NCI-H510A (cell line): ENCODE data around the gene LHX6.

Experiments used
- DNase-seq: peaks from one replicate; lab custom pipeline; 2025; lab: John Stamatoyannopoulos, UW

LHX6 gene

DNA sequence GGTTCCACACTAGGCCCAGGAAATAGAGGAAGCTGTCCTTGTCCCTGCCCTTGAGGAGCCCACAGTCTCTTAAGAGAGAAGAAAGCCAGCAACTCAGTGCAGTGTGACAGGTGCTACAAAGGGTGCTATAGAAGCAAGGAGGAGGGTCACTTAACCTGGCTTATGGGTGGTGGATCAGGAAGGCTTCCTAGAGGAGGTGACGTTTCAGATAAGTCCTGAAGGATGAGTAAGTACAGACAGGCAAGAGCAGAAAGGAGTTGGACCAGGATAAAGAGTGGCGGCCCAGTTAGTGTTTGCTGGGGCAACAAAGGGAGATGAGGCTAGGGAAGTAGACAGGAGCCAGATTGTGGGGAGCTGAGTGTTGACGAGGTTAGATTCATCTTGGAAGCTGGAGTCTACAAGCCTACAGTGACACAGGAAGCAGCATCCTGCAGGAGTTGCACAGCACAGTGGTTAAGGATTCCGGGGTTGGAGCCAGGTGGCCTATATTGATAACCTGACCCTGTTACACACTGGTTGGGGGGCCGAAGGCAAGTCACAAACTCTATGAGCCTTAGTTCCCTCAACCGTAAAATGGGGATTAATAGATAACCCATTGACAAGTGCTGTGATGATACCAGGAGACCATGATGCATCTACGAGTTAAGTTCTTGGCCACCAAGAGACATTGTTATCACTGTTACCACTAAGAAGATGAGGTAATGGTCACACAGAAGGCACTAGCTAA, 5.4 kb upstream of the LHX6 start:
- no peak for DNase-seq

DNA sequence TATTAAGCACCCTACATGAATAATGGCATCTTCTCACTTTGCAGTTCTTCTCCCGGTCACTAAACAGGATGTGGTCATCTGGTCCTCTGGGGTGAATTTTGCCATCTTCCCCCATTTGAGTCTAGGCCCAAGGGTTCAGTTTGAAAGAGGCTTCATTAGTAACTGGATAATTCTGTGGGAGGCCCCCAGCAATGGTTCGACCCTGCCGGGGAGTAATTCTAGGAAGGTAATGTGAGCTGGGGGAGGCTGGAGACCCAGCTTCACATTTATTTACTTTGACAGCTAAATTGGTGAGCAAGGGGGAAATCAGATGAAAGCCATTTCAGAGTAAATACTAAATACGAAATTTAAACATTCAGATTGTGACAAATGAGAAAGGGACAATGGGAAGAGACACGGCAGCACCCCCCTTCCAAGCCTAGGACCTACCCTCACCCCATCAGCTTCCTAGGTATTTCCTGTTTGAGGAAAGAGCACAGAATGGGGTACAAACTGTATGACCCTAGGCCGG, 4.1 kb upstream of the LHX6 start:
- no peak for DNase-seq

DNA sequence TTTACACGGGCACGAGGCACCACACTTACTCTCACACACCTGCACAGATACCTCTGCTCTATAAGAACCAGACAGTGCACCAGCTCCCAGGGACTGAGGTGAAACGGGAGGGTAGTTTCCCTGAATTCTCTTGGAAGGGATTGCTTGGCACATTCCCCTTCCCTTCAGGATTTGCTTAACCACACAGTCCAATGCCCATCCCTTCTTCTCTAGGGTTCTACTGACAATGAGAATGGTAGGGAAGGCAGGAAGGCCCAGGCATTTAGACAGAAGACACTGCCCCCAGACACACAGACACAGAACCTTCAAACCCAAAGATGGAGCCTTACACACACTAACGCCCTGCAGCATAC, 704 bp upstream of the LHX6 start:
- DNase-seq, result no peak

DNA sequence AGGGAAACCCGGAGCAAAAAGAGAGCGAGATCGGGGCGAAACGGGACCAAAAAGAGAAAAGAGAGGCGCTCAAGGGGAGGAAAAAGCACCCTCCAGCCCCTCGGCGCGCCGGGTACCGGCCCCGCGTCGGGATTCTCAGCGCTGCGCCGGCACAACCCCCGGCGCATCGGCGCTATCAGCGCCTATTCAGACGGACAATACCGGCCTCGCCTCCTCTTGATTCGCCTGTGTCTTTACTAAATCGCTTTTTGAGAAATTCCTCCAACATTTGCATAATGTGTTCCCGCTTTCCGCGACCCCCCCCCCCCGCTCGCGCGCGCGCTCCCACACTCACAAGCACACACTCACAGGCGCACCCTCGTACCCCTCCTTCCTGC, 578 bp downstream of the LHX6 start:
- DNase-seq, result no peak

DNA sequence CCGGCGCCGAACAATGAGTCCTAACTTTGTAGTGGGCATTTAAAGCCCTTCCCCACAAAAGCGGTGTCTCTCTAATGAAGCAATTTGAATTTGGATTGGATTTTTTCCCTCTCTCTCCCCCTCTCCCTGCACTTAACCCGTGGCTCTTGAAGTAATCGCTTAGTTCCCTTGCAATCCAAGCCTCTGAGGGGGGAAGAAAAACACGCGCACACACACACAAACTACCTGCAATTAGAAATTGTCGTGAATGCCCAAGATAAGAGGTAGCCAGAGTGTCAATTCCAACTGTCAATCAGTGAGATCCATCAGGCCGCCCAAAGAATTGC, 1.2 kb downstream of the LHX6 start:
- DNase-seq, result no peak

DNA sequence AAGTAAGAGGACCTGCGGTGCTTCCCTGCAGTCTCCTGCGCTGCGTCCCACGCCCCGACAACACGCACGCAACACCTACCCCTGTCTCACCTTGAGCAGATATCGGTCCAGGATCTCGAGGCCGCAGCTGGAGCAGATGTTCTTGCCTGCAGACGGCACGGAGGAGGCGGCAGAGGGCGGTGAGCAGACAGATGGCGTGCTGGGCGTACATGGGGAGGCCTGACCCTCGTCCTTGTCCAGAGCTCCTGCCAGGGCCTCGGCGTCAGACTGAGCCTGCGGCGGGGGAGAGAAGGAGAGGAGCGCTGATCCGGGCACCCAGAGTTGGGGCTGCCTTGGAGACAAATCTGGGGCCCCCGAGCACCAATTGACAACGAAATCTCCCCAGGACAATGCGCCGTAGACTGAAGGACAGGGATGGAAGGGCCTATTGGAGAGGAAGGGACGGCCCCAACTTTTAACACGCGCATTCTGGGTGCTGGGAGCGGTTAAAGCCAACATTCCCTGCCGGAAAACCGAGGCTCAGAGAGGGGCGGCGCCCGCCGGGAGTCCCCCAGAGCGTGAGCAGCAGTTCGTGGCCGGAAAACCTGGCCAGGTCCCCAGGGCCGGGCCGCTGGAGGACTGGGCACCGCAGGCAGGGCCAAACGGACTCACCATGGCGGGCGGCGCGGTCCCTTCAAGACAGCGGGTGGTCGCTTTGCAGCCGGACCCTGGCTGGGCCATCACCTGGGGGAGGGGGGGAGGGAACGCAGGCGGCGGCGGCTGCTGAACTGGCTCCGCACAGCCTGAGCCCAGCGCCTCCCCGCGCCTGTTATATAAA, 1.8 kb downstream of the LHX6 start:
- DNase-seq, result no peak

DNA sequence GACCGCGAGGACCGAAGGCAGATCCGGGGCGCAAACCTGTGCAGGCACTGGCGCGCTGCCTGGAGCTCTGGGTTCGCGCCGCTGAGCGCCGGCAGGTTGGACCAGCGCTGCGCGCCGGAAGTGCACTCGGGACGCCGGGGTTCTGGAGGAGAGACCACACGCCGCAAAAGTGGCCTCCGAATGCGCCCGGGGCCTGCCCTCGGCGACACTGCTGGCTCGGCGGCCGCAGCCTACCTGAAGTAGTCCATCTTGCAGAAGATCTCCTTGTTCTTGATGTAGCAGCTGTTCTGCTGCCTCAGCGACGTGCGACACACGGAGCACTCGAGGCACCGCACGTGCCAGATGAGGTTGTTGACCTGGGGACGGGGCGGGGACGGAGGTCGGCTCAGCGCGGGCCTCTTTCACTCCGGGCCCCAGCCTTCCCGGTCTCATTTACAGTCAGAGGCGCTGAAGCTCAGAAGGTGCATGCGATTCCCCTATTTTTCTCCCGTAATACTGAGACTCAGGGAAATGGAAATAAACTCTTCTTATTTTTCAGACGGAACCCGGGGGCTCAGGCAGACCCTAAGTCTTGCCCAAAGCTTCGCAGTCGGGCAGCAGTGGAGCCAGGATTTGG, 2.5 kb downstream of the LHX6 start:
- no peak for DNase-seq

DNA sequence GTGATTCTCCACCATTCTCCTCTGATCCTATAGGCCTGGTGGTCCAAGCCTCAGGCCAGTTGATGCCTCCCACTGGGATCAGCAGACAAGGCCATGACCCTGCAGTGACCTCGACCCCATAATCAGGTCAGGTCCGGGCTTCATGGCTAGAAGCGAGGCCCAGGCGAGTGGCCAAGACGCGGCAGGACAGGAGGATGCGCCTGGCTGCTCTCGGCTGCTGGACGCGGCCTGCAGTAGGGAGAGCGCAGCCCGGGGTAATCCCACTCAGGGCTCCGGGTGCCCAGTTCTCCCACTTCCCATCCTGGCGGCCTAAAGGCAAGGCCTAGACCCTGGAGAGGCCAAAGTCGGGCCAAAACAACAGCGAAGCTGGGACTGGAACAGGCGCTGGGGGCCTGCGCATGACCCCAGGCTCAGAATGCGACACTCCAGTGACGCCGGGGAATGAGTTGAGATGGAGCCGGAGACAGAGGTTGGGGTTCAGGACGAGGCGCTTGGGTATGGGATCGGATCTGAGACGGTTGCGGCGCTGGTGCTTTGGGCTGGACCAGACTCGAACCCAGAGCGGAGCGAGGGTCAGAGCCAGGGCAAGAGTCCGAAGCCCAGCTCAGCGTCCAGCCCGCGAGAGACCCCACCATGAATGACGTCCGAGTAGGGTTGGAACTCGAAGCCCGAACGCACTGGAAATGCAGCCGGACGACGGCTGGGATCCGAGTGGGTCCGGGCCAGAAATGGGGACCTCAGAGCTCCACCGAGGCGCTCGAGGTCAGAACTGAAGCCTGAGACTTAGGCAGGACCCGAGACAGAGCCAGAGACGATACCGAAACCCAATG, 3.2 kb downstream of the LHX6 start:
- DNase-seq, result no peak

DNA sequence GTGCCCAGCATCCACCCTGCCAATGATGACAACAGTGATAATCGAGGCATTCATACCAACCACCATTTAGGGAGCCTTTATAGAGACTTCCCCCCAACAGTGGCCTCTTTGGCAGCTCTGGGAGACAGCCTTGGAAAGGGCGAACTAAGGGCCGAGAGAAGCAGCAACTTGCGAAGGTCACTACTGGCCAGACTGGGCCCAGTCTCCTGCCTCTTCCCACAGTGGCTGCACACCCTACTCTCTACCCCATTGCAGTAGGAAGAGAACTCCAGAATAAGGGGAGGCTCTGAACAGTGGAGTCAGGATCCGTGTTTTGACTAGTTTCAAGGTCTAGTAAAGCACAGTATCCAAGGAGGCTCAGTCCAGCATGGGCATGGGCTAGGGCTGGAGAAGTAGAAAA, 5.3 kb downstream of the LHX6 start:
- no peak for DNase-seq

DNA sequence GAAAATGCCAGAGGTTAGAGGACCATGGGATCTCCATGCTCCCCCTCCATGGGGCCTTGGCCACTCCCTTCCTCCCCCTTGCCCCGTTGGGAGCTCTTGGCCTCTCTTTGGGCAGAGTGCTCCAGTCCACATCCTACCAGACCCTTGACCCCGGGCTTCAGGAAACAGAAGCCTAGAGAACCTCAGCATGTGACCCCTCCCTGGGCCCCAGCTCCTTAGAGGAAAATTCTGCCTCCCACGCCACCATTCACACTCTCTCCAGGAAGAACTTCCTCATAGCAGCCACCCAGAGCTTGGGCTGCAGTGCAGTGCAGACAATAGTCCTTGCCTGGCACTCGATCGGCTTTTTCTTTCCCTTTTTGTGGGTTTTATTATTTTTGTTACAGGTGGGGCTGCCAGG, 6.0 kb downstream of the LHX6 start:
- DNase-seq, result no peak

DNA sequence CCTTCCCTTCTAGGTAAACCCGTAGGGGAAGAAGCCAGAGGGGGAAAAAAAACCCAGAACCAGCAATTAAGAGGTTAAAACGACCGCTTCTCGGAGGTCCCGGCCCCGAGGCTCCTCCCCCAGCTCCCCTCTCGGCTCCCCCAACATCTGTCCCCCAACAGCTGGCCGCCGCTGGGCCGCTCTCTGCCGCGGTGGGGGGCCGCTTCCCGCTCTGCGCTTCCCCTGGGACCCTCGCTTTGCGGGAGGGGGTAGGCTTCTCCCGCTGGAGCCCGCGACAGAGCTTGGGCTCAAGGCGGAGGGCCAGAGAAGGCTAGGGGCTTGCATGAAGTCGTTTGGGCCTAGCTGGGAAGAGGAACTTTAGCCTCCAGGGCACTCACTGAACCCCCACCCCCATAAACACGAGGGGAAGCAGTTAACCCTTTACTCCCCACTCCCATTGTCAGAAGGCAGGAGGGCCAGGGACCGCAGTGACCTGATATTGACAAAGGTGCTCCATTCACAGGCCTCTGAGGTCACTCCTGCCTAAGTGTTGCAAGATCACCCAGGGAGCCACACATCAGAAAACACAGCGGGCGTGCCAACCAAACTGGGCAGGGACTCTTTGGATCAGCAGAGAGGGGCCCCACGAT, 7.5 kb downstream of the LHX6 start:
- no peak for DNase-seq

DNA sequence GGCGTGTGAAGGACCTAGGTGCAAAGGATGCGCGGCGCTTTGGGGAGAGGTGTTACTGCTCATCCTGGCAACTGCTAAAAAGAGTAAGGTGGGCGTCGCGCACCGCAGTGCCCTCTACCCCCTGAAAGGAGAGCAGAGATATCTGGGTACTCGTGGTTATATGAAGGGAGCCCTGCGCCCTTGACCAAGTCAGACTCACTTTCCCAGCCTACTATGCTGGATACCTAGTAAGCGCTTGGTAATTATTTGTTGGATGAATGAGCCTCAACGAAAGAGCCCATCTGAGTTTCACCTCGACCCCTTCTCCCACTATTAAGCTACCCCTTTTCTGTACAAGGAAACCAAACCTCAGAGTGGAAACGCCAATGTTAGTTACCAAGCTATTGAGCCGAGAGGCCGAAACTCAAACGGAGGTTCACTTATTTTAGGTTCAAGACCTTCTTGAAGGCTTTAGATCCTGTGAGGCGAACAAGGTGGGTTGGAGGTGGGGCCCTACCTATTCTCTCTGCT, 8.0 kb downstream of the LHX6 start:
- no peak for DNase-seq

DNA sequence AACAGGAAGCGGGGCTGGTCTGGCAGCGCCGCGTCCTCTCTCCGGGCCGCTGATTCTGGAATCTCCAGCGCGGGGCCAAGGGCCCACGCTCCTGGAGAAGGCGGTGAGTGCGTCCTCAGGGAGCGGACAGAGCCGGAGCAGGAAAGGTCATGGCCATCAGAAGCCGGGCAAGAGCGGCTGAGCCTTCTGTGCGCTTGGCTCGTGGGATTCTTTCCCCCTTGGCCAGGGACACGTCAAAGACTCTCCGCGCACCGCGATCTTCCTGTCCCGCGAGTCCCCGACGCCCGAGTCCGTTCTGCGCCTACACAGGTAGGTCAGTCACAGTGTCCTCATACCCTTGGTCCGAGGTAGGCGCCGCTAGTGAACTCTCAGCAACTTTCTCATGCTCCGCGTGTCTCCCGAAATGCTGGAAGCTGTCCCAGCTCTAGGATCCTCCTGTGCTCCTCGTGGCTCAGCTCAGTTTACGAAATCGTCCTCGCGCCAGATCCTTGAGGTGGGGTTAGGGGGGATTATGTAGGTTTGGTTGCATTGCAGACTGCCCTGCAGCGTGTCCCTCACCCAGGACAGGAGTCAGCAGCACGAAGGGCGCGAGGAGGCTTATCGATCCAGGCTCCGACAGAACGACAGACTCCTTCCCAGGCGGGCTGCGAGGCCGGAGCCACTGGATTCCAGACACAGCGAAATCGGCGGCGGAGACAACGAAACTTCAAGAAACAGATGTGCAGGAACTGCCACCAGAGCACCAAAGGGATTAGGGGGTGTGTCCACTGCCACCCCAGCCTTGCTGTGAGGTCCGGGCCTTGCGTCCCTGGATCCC, 8.7 kb downstream of the LHX6 start:
- no peak for DNase-seq

DNA sequence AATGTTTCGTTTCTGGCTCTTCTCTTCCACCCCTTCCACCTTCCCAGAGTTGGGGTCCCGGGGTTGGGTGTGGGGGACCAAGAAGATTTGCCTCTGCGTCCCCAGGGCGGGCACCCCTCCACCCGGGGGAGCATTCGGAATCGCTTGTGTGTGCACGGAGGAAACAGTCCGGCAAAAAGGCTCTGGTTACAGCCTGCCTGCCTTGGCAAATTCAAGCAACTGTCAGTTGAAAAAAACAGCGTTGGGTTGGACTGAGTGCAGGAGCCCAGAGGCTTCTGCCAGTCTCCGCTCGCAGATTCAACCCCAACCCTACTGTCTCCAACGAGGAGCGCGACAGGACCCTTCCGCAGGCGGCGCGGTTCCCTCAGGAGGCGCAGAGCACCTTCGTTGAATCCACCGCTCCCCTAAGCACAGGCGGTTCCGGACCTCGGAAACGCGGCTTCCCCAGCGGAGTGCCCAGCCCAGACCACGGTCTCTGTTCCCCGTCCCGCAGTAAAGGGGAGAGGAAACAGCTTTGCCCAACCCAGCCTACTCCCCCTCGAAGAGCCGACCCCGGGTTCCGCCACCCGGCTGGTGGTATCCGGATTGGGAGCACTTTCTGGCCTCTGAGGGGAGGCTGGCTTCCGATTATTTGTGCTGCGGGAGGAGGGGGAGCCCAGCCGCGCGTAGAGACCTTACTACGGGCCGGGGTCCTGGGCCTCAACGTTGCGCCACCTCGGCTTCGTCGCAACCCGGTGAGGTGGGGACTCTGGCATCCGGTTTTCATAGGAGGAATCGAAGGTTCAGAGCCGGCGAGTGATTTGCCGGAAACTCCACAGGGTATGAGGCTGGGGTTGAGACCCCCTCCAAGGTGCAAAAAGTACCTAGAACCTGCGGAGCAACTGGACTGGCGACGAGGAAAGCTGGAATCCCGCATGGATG, 9.6 kb downstream of the LHX6 start:
- no peak for DNase-seq

DNA sequence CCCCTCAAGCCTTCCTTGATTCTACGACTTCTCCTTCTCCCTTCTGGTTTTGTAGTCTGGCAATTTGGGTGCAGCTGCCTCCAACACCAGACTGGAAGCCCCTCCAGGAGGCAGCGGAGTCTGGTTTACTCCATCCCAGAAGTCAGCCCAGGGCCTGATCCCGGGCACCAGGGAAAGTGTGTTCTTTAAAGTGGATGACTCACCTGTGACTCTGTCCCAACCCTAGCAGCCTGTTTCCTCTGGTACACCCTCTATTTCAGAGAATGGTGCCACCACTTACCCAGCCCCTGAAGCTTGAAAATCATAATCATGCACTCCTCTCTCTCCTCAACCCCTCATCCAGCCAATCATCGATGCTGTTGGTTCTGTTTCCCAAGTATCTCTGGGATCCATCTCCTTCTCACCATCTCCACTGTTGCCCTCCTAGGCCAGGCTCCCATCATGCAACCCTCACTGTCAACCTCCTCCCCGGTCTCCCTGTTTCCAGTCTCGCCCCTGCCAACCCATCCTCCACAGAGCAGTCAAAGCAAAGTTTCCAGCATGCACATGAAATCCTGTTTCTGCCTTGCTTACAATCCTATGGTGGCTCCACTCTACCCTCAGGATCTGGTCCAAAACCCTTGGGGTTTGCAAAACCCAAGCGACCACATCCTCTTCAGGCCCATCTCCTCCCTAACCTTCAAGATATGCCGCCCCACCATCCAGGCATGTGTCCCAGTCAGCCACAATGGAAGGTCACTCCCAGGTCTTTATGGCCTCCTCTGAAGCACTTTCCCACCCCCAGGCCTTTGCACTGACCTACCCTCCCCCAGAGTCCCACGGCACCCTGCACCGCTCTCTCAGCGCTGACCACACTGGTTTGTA, 10.5 kb downstream of the LHX6 start:
- no peak for DNase-seq

DNA sequence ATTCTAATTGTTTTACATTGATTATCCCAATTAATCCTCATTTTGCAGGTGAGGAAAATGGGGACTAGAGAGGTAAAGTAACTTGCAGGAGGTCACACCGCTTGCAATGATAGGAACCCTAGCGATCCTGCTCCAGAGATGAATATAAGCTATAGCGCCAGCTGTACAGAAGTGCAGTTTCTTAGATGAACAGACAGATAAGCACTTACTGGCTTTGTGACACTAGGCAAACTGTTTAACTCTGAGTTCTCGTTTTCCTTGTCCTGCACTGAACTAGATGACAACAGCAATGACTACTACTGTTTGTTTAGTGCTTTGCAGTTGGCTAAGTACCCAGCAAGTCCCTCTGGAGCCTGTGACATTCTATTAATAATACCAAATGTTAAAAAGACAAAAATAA, 11.1 kb downstream of the LHX6 start:
- no peak for DNase-seq

DNA sequence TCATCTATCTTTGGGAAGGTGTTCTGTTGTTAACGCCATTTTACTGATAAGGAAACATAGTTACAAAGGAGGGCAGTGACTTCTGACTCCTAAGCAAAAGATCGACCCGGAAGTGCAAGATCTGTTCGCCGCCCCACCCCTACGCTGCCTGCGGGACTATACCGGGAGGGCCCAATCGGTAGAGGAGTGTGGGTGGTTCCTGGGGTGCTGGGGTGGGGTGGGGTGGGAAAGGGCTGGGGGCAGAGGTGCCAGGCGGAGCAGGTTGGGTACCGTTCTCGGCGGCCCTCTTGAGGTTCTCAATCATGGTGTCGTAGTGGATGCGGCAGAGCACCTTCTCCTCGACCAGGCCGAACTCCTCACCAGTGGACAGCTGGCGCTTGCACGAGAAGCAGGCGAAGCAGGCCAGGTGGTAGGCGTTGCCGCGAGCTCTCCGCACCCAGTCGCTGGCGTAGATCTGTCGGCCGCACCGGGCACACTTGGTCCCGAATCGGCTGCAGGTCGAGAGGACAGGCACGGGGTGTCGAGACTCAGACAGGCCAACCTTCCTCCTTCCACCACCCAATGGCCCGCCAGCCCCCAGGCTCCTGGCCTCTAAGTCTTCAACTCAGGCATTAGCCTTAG, 11.8 kb downstream of the LHX6 start:
- no peak for DNase-seq

DNA sequence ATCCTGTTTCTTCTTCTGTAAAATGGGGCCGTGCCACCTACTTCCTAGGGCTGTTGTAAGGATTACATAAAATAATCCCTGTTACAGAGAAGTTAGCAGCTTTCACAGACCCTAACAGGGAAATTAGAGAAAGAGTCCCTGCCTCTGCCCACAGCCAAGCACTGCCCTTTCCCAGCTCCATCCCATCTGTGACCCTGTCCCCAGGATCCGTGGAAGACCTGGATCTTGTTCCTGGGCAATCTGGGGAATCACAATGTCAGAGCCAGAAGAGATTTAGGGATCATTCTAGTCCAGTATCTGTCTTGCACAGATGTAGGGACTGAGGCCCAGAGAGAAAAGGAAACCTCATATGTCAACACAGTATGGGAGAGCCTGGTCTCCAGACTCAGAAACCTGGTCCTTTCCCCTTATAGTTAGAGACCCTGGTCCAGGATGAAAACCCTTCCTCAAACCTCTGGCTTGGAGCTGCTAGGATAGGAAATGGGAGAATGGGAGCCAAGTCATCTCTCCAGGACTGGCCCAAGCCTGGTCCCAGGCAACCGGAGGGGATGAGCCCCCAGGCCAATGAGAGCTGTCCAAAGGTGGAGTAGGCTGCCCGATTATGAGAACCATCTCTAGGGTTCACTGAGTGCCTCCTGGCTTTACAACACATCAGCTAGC, 12.5 kb downstream of the LHX6 start:
- no peak for DNase-seq
